NCI-H2081 treated with DMSO at 0.1 percent for 48 hours (cell line): ENCODE measurements around the gene TNIK.

Experiments used
- DNase-seq: peaks from one replicate; lab custom pipeline; 2025; lab: John Stamatoyannopoulos, UW

Gene TNIK

GRCh38 chr3:171227828-171228227 is 232.4 kb downstream of the TNIK start:
- no peak for DNase-seq

GRCh38 chr3:171227359-171227758 is 232.8 kb downstream of the TNIK start:
- no peak for DNase-seq

- no peak for DNase-seq
Measured at GRCh38 chr3:171226794-171227193, 233.4 kb downstream of the TNIK start.

- DNase-seq, result no peak
Measured at GRCh38 chr3:171225708-171226107, 234.5 kb downstream of the TNIK start.

GRCh38 chr3:171225165-171225564 is 235.0 kb downstream of the TNIK start:
- no peak for DNase-seq

- DNase-seq, result no peak
Measured at GRCh38 chr3:171223396-171223795, 236.8 kb downstream of the TNIK start.

GRCh38 chr3:171222995-171223394 is 237.2 kb downstream of the TNIK start:
- no peak for DNase-seq

- no peak for DNase-seq
Measured at GRCh38 chr3:171221597-171221996, 238.6 kb downstream of the TNIK start.

GRCh38 chr3:171221104-171221503 is 239.1 kb downstream of the TNIK start:
- DNase-seq, result no peak

GRCh38 chr3:171219258-171219657 is 240.9 kb downstream of the TNIK start:
- DNase-seq, result no peak

- no peak for DNase-seq
Measured at GRCh38 chr3:171218069-171218468, 242.1 kb downstream of the TNIK start.

GRCh38 chr3:171213907-171214306 is 246.3 kb downstream of the TNIK start:
- DNase-seq, result no peak

GRCh38 chr3:171213178-171213577 is 247.0 kb downstream of the TNIK start:
- DNase-seq, result no peak

GRCh38 chr3:171212648-171213047 is 247.6 kb downstream of the TNIK start:
- no peak for DNase-seq

GRCh38 chr3:171206283-171206682 is 253.9 kb downstream of the TNIK start:
- no peak for DNase-seq

GRCh38 chr3:171204942-171205341 is 255.3 kb downstream of the TNIK start:
- no peak for DNase-seq

GRCh38 chr3:171201825-171202224 is 258.4 kb downstream of the TNIK start:
- DNase-seq, result no peak

GRCh38 chr3:171200750-171201088 is 259.5 kb downstream of the TNIK start:
- DNase-seq, result no peak

GRCh38 chr3:171200052-171200749 is 260.0 kb downstream of the TNIK start:
- no peak for DNase-seq

- no peak for DNase-seq
Measured at GRCh38 chr3:171199473-171199829, 260.8 kb downstream of the TNIK start.

- no peak for DNase-seq
Measured at GRCh38 chr3:171198781-171199472, 261.3 kb downstream of the TNIK start.

GRCh38 chr3:171195686-171196085 is 264.5 kb downstream of the TNIK start:
- no peak for DNase-seq

- no peak for DNase-seq
Measured at GRCh38 chr3:171194965-171195364, 265.2 kb downstream of the TNIK start.

GRCh38 chr3:171193693-171194092 is 266.5 kb downstream of the TNIK start:
- DNase-seq, result no peak
